ENCODE results near the gene KRTAP5-2. TPM values are rescaled to one million over a fixed set of nuclear protein-coding genes. Genes with fewer than 3 reads are reported as not detected.

The KRTAP5-2 gene
- total and polyA plus RNA-seq, 11 donors = not detected

- 78 to 83% (median 81%) methylated on average over 14 to 20 of the region's 20 CpGs for WGBS, 4 donors
- Histone ChIP-seq H3K4me1 (peaks cover 0 to 74% (median 33%) of the 10 kb centered on the region in 12 donors), H3K27ac (peak overlapping the region in 1 of 12 donors; percentile 82), H3K9me3 (no peaks in the 10 kb centered on the region), H3K4me3 (no peak overlapping the region), H3K27me3 (peaks cover 0 to 5% (median 0%) of the 10 kb centered on the region in 9 donors), H3K36me3 (peaks cover 0 to 32% (median 11%) of the 10 kb centered on the region in 9 donors)
- TF ChIP-seq CTCF (IDR thresholded peaks at IDR 0.05) (no peak), POLR2A (IDR thresholded peaks at IDR 0.05) (no peak)
- DNase-seq = no peak
- intact Hi-C loops (cut with DNase I) = no loop called here
- no peak for ATAC-seq
These were observed 31.6 kb downstream of the KRTAP5-2 start for GRCh38 chr11:1566381-1567051.

GRCh38 chr11:1565904-1566247 is 32.2 kb downstream of the KRTAP5-2 start:
- Histone ChIP-seq H3K36me3 (peaks cover 0 to 38% (median 14%) of the 10 kb centered on the region in 9 donors), H3K27ac (peak overlapping the region in 1 of 12 donors; percentile 82)

GRCh38 chr11:1565173-1565903 is 32.8 kb downstream of the KRTAP5-2 start:
- Histone ChIP-seq H3K4me1 (peaks cover 0 to 68% (median 28%) of the 10 kb centered on the region in 12 donors), H3K9me3 (no peaks in the 10 kb centered on the region), H3K36me3 (peaks cover 0 to 44% (median 18%) of the 10 kb centered on the region in 9 donors), H3K4me3 (no peak overlapping the region), H3K27ac (peak overlapping the region in 11 of 12 donors; percentile 20 to 92 (median 76)), H3K27me3 (no peaks in the 10 kb centered on the region)
- WGBS, 4 donors = 72 to 80% (median 78%) methylated on average over 16 to 28 of the region's 28 CpGs
- DNase-seq (peak in 2 of 5 donors; percentile 9 to 61), ATAC-seq (peak in 1 of 4 donors; percentile 12)
- intact Hi-C loops (cut with DNase I) = no loop called here
- TF ChIP-seq POLR2A (IDR thresholded peaks at IDR 0.05) (no peak), CTCF (IDR thresholded peaks at IDR 0.05) (no peak)

More at GRCh38 chr11:1565904-1566247, 32.2 kb downstream of the KRTAP5-2 start:
- Histone ChIP-seq H3K4me3 (no peak overlapping the region), H3K4me1 (peaks cover 0 to 71% (median 30%) of the 10 kb centered on the region in 12 donors), H3K9me3 (no peaks in the 10 kb centered on the region), H3K27me3 (no peaks in the 10 kb centered on the region)
- intact Hi-C loops (cut with DNase I) = no loop called here
- ATAC-seq = no peak
- TF ChIP-seq CTCF (IDR thresholded peaks at IDR 0.05) (no peak), POLR2A (IDR thresholded peaks at IDR 0.05) (no peak)
- WGBS, 4 donors = 86 to 100% (median 89%) methylated on average over 2 to 5 of the region's 5 CpGs
- no peak for DNase-seq

DNA sequence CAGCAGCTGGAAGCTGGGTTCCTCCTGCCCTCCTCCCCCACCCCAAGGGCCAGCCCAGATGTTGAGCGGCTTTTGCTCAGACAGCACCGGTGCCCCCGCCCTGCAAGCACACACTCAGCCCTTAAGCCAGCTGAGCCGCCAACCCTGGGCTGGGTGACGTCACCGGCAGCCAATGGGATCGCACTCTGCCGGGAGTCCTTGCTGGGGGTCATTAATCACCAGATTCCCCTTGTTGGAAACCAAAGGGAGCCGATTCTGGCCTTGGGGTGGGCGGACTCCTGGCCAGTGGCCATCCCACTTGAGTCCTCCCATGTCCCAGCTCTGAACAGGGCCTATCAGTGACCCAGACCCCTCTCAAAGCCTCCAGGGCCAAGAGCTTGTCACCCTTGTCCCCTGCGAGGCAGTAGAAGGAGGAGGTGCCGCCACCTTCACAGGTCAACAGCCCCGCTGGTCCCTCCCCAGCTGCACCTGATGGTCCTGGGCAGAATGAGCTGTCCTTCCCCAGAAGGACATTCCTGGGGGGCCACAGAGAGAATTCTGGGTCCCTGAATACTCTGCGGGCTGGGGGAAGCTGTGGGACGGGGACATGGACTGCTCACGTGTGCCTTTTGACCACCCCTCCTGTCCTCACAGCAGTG is 33.4 kb downstream of the KRTAP5-2 start:
- peak; percentile 82 to 87 (median 82) for DNase-seq

More for the DNA sequence above, 33.4 kb downstream of the KRTAP5-2 start:
- Histone ChIP-seq H3K27me3 (no peaks in the 10 kb centered on the region), H3K4me3 (no peak overlapping the region), H3K9me3 (no peaks in the 10 kb centered on the region), H3K36me3 (peaks cover 0 to 48% (median 21%) of the 10 kb centered on the region in 9 donors), H3K27ac (peak overlapping the region in 11 of 12 donors; percentile 20 to 92 (median 76)), H3K4me1 (peaks cover 0 to 69% (median 28%) of the 10 kb centered on the region in 12 donors)
- intact Hi-C loops (cut with DNase I) = no loop called here
- TF ChIP-seq POLR2A (IDR thresholded peaks at IDR 0.05) (no peak), CTCF (IDR thresholded peaks at IDR 0.05) (no peak)
- 32 to 47% (median 40%) methylated on average over 13 to 16 of the region's 16 CpGs for WGBS, 4 donors
- ATAC-seq = peak; percentile 59 to 77 (median 67)

All from heart left ventricle (tissue), 16 donors.